Measurements from ENCODE around the gene WSB1.
"Not testable (repeated sequence)": the region's sequence is repeated elsewhere in the genome, so short reads cannot be mapped to it uniquely, and the experiment has no call there.

Gene WSB1

DNA sequence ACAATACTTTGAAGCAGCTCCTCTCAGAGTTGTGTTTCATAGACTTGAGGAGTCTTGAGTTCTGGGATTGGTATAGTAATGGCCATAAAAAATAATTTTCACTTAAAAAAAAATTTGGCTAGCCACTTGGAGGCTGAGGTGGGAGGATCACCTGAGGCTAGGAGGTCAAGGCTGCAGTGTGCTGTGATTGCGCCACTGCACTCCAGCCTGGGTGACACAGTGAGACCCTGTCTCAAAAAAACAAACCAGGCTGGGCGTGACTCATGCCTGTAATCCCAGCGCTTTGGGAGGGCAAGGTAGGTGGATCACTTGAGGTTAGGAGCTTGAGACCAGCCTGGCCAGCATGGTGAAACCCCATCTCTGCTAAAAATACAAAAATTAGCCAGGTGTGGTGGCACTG, 14.8 kb upstream of the WSB1 start:
- DNase-seq, result not testable (repeated sequence)

DNA sequence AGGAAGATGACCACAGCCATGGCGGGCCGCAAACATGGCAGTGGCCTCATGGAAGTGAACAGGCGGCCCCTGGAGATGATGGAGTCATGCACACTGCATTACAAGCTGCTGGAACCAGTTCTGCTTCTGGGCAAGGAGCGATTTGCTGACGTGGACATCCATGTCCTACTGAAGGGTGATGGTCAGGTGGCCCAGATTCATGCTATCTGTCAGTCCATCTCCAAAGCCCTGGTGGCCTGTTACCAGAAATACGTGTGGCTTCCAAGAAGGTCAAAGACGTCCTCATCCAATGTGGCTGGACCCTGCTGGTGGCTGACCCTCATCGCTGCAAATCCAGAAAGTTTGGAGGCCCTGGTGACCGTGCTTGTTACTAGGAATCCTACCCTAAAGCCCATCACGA, 13.4 kb upstream of the WSB1 start:
- DNase-seq, result no peak

DNA sequence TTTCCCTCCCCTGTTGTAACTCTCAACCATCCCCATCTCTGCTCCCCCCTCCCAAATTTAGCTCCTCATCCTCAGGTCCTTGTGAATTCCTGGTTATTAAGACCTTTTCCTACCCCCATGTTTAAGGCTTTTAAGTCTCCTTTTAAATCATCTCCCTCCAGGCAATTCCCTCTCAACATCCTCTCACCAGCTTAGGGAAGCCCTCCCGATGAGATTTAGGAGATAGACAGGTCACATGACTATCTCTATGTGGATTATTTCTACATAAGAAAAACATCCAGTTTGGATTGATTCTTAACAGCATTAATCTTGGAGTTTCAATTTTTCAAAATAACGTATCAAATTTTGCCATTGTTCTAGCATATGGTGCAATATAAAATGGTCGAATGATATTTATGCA, 12.5 kb upstream of the WSB1 start:
- DNase-seq, result no peak

DNA sequence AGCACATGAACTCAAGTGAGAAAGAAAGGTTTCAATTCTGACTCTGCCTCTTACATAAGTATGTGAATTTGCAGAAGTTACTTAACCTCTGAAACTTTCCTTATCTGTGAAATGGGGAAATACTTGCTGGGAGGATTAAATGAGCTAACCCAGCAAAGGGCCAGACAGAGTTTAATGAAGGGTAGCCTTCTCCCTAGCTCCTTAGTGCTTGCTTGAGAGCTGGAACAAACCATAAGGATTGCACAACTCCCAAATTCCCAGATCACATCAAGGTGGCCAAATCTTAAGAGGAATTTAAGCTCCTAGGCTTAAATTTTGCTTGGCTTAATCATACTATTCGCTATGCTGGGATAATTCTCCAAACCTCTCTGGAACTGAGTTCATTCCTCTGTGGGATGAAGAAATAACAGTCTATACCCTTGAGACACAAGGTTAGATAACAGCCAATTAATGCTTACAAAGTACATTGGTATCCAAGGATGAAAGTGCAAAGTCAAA, 11.8 kb upstream of the WSB1 start:
- no peak for DNase-seq

DNA sequence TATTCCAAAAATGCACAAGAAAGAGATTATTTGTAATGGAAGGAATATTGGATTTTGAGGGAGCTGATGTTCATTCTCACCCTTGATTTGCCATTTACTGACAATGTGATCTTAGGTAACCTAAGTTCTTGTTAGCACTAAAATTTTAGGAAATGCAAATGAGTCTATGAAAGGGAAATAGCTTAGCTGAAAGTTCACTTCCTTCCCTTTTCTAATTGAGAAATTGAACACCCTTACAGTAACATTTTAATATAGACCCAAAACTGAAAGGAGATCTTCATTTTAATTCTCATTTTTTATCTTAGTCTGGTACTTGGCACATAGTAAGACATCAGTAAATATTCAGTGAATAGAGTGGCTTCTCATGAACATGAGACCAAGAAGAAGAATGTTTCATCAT, 10.9 kb upstream of the WSB1 start:
- no peak for DNase-seq

DNA sequence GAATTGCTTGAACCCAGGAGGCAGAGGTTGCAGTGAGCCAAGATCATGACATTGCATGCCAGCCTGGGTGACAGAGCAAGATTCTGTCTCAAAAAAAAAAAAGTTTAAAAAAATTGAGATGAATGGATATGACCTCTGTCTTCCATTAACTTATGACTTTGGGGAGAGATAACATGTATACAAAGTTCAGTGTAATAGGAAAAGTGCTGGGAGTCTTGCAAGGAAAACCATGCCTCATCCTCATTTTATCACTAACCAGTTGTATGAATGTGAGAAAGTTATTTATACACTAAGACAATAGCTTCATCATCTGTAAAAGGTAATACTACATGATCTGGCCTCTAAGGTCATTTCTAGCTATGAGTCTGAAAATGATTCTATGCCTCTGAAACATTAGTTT, 10.2 kb upstream of the WSB1 start:
- DNase-seq, result no peak

DNA sequence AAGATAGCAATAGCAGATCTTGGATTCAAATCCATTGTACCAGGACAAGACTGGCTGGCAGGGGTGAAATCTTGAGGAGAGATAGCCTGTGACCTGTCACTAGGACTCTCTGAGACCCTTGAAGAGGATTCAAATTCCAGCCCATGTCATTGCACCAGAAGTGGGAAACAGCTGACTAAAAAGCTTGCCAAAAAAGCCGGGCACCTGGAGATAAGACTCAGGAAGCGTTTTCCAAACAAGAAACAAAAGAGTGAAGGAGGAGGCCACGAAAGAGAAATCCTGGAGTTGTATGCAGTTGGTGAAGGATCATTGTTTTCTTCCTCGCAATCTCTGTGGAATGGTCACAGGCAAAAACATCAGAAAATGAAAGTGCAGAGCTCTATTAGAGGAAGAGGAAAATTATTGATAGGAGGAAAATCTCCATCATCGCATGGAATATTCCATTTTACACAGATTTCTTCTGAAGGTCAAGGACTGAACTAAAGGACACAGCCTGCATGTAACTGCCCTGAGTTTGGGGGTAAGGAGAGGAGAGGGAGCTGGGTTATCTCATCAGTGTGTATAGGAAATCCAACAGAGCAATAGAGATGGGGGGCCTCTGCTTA, 9.0 kb upstream of the WSB1 start:
- DNase-seq, result no peak

DNA sequence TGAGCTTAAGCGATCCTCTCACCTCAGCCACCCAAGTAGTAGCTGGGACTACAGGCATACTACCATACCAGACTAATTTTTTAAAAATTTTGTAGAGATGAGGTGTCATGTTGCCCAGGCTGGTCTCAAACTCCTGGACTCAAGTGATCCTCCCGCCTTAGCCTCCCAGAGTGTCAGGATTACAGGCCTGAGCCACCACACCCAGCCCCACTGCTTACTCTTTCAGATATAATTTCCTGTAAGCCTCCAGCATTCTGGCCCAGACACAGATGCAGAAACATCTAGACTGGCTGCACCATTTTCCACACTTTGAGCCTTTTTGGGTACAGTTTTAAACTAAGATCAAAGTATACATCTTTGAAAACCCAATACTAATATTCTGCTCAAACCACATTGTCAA, 8.4 kb upstream of the WSB1 start:
- no peak for DNase-seq

DNA sequence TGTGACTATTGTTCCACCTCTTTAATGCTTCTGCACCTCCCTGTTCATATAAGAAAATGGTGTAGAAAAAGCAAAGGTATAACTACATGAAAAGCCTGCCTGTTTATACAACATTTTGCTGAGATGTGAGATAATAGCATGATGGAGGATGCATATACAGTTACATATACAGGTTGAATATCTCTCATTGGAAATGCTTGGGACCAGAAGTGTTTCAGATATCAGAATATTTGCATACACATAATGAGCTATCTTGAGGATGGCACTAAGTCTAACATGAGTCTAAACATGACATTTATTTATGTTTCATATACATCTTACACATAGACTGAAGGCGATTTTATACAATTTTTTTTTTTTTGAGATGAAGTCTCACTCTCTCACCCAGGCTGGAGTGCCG, 5.7 kb upstream of the WSB1 start:
- no peak for DNase-seq

DNA sequence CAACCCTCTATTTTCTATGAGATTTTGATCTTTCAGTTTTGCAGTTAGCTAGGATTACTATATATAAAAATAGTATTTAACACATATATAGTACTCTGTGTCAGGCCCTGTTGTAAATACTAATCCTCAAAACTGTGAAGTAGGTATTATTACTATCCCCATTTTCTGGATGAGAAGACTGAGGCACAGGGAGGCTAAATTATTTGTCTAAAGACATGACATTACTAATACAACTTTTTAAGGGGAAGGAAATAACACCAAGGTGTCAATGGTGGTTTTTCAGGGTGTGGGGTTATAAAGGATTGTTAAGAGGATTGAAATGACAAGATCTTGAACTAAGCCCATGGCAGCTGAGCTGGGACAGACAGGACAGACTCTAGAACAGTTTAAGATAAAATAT, 4.1 kb upstream of the WSB1 start:
- DNase-seq, result no peak

DNA sequence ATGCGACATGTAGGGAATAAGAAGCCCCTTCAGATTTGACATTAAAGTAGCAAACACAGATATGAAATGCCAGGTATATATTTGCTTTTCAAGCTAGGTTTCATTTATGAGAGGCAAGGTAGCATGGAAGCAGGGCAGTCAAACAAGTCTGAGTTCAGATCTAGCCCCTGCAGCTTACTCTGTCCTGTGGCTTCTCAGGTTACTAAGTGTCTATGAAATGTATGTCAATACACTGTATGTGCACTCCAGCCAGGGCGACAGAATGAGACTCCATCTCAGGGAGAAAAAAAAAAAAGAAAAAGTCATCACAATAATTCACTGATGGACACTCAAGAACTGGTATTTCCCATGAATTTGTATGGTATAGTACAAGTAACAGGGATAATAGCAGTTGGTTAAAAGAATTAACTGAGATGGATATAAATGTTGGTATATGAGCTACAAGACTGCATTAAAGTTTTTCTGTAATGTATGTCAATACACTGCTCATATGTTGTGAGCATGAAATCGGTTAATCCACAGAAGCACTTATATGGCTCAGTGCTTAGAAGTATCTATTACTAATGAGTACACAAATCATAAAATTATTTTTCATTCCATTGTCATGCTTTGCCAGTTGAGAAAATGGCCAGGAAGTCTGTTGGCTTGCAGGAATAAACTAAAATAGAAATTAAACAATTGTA, 2.9 kb upstream of the WSB1 start:
- DNase-seq, result no peak

DNA sequence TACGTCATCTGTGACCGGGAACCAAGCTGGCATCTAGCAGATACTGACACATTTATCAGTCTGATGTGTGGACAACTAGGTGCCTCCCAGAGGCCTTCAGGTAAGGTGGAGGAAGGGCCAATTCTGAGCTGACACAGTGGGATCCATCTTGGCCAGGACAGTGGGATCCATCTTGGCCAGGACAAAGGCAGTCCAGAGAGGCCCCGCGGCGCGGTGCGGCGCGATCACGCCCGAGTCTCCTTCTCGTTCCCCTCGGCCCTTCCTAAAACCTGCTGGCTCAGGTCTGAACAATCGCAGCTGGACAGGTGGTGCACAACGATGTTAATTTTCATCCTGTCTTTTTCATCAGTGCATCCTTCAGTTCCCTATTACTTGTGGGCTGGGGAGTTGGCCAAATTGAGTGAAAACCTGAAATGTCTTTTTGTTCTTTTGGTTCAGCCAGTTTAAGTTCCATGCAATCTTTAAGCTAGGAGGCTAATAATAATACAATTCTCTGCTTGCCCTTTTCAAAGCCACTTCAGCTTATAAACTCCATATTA, 486 bp upstream of the WSB1 start:
- peak in 19 of 56 donors; percentile 7 to 50 (median 31) for DNase-seq

DNA sequence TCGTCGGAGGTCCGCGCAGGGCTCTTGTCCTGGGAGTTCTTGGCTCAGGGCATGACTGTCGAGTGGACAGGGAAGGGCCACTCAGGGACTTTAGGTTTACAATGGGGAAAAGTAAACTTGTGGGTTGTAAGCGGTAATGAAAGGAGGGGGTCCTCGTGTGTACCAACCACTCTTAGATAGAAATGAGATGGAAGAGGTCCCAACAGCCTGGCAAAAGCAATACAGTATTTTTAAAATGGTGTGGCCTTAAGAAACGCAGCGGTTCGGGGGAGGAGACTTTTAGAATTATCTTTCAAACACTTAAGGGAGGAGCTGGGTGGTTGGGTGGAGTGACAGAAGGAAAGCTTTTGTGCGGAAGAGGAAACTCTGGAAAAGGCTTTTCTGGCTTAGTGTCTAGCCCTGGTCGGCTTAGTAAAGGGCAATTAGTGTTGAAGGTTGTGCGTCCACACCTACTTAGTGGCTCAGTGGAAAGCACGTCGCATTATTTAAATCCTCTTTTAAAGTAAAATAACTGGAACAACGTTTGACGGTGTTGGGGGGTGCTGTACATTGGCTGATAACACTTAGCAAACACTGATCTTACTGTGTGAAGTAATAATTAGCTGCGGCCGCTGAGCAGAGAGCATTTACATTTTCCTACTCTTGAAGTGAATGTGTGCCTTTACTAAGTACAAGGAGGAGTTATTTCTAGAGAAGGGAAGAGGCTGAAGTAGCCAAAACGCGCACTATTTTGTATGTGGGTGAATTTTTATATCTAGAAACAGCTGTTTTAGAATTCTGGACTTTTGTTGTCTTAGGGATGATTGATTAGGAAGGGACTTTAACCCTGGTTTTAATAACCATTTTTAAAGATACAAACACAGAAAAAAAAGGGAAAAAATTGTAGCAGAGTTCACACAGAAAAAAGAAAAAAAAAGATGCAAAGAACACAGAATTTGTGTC, 1.0 kb downstream of the WSB1 start:
- peak in 36 of 56 donors; percentile 1 to 72 (median 44) for DNase-seq

DNA sequence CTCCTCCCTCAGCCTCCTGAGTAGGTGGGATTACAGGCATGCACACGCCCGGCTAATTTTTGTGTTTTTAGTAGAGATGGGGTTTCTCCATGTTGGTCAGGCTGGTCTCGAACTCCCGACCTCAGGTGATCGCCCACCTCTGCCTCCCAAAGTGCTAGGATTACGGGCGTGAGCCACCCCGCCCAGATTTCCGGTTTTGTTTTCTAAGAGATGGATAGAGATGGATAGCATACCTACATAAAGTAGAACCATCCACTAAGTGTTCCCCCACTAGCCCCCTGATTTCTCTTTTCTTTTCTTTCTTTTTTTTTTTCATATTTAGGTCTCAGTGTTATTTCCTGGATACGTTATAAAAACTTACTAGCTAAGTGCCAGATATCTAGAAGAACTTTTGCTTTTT, 2.0 kb downstream of the WSB1 start:
- DNase-seq, result no peak

DNA sequence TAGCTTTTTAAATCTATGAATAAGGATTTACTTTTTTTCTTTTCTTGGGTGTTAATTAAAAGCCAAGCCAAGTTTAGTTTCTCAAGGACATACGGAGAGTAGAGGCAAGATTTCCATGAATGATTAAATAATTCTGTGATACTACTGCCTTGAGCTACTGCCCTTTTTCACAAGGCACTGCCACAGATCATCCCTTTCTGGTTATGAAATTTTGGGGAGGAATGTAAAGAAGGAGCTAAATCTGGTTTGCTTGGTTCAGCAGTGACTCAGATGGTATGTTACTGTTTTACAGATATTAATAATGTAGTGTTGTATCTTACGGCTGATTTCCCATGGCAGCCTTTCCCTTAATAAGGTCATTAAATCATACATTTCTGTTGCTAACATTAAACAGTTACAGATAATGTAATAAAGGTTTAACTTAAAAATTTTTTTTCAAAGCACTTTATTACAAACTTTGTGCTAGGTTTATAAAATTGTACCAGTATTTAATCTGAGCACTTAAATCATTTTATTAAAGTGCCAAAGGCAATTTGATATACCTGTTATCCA, 2.6 kb downstream of the WSB1 start:
- DNase-seq, result no peak

DNA sequence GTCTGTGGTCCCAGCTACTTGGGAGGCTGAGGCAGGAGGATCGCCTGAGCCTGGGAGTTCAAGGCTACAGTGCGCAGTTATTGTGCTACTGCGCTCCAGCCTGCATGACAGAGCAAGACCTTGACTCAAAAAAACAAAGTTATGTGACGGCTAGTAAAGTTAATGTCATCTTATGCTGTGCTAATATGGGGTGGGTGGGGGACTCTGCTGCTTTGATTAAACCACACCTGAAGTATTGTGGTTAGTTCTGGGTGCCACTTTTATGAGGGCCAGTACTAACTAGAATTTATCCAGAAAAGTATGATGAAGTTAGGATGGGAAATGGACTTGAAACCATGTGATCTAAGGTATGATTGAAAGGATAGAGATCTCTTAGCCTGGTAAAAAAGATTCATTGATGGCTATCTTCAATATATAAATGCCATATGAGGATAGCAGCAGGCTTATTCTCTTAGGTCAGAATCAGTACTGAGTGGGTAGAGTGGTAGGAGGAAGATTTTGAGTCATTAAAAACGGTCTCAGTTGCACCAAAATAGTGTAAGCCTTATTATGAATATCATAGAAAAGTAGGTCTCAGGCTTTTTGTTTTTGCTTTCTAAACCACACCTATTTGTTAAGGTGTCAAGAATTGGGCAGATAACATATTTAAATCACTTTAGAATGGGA, 5.6 kb downstream of the WSB1 start:
- no peak for DNase-seq

DNA sequence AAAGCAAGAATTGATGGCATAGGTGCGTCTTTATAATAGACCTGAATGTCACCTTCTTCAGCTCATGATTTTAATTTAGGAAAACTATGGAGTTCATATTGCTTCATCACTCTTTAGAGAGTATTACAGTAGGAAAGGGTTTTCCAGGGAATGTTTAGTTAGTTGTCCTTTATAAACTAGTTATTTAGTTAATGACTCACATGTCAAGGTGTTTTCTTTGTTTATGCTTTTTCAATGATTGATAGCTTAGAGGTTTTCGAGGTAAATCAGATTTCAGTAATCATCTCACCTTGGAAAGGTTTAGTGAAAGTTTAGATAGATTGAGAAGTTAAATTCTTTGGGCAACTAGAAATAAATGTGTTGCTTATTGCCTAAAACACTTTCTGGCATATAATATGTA, 9.8 kb downstream of the WSB1 start:
- no peak for DNase-seq

DNA sequence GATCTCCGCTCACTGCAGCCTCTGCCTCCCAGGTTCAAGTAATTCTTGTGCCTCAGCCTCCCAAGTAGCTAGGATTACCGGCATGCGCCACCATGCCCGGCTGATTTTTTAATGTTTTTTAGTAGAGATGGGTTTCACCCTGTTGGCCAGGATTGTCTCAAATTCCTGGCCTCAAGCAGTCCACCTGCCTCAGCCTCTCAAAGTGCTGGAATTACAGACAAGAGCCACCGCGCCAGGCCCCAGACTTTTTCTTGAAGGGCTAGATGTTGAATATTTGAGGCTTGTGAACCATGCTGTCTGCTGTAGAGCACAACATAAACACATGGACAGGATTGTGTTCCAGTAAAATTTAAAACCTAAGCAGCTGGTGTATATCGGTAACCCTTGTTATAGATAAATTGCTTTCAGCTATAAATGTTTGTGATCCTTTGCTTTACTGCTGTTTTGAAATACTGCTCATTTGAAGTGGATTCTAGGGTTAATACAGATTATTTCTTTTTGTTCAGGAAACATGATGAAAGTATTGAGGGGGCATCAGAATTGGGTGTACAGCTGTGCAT, 12.4 kb downstream of the WSB1 start:
- DNase-seq, result no peak

DNA sequence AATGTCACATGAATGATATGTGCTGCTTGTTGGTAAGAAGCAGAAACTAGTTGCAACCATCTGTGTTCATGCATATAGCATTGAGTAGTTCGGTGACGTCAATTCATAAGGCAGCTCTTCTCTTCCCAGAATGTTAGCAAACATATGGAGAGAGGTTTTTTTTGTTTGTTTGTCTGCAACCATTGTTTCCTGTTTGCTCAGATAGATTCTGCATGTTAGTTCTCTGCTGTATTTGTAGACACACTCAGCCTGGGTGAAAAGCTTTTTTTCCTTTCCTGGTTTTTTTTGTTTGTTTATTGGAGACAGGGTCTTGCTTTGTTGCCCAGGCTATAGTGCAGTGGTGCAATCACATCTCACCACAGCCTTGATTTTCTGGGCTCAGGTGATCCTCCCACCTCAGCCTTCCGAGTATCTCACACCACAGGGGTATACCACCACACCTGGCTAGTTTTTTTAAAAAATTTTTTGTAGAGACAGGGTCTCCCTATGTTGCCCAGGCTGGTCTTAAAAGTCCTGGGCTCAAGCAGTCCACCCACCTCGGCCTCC, 16.7 kb downstream of the WSB1 start:
- DNase-seq, result no peak

DNA sequence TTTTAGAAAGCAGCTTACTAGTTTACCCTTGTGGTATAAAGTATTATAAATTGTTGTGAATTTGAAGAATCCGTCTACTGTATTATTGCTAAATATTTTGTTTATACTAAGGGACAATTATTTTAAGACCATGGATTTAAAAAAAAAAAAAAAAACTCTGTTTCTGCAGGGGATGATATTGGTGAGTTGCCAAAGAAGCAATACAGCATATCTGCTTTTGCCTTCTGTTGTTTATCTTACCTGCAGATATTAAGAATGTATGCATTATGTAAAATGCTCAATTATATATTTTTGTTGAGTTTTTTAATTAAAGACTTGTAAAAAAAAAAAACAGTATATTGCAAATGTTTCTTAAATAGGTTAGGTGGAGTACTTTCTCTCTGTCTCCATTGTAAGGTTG, 19.4 kb downstream of the WSB1 start:
- no peak for DNase-seq
